Measurements from ENCODE around the gene GOPC. TPM values are rescaled to one million over a fixed set of nuclear protein-coding genes. Genes with fewer than 3 reads are reported as not detected.
"Not testable (repeated sequence)": the region's sequence is repeated elsewhere in the genome, so short reads cannot be mapped to it uniquely, and the experiment has no call there.

Gene GOPC
- 10 to 100 TPM; 16.6 to 23.9 (median 18.4) TPM for total RNA-seq

- Histone ChIP-seq H3K4me1 (peaks cover 0 to 28% (median 7%) of the 10 kb centered on the region in 4 donors), H3K36me3 (peaks cover 0 to 12% (median 0%) of the 10 kb centered on the region in 3 donors), H3K27ac (peak within 1 kb of the TSS; percentile 83 to 92 (median 89)), H3K4me3 (peak within 1 kb of the TSS; percentile 82 to 95 (median 88)), H3K27me3 (no peaks in the 10 kb centered on the region), H3K9me3 (no peaks in the 10 kb centered on the region)
- TF ChIP-seq CTCF (IDR thresholded peaks at IDR 0.05) = peak in 1 of 6 experiments; percentile 5
- TF ChIP-seq POLR2A (IDR thresholded peaks at IDR 0.05) = peak; percentile 84 to 89
- DNase-seq = peak; percentile 93 to 98 (median 96)
Measured at GRCh38 chr6:117602151-117602898, at the start of gene GOPC. Gene GOPC (minus strand): TSS chr6:117602511. CDS start chr6:117602288, 223 bp downstream.

- H3K9me3 ChIP-seq, H3K4me1 ChIP-seq, H3K4me3 ChIP-seq, H3K27me3 ChIP-seq, H3K27ac ChIP-seq, H3K36me3 ChIP-seq, DNase-seq: not testable (repeated sequence)
Measured at GRCh38 chr6:117651984-117652383, 49.7 kb upstream of the GOPC start.

GRCh38 chr6:117642976-117643375 is 40.7 kb upstream of the GOPC start:
- TF ChIP-seq POLR2A (IDR thresholded peaks at IDR 0.05) (no peak), CTCF (IDR thresholded peaks at IDR 0.05) (no peak)
- H3K27ac ChIP-seq = no peak overlapping the region
- H3K27me3 ChIP-seq = no peaks in the 10 kb centered on the region
- H3K36me3 ChIP-seq = no peaks in the 10 kb centered on the region
- no peaks in the 10 kb centered on the region for H3K9me3 ChIP-seq
- no peak for DNase-seq
- H3K4me3 ChIP-seq = no peak overlapping the region
- H3K4me1 ChIP-seq = no peaks in the 10 kb centered on the region

- Histone ChIP-seq H3K27ac (no peak overlapping the region), H3K4me1 (no peaks in the 10 kb centered on the region), H3K27me3 (no peaks in the 10 kb centered on the region), H3K36me3 (no peaks in the 10 kb centered on the region), H3K9me3 (no peaks in the 10 kb centered on the region), H3K4me3 (no peak overlapping the region)
- DNase-seq = no peak
- TF ChIP-seq POLR2A (IDR thresholded peaks at IDR 0.05) (no peak), CTCF (IDR thresholded peaks at IDR 0.05) (no peak)
Measured at GRCh38 chr6:117637770-117638169, 35.5 kb upstream of the GOPC start.

GRCh38 chr6:117629119-117629660 is 26.9 kb upstream of the GOPC start:
- peaks cover 0 to 6% (median 0%) of the 10 kb centered on the region in 4 donors for H3K9me3 ChIP-seq
- H3K36me3 ChIP-seq = no peaks in the 10 kb centered on the region
- no peak overlapping the region for H3K4me3 ChIP-seq
- no peak overlapping the region for H3K27ac ChIP-seq
- no peak for TF ChIP-seq POLR2A (IDR thresholded peaks at IDR 0.05)
- TF ChIP-seq CTCF (IDR thresholded peaks at IDR 0.05) = no peak
- H3K4me1 ChIP-seq = no peaks in the 10 kb centered on the region
- no peaks in the 10 kb centered on the region for H3K27me3 ChIP-seq
- no peak for DNase-seq

GRCh38 chr6:117627533-117627932 is 25.2 kb upstream of the GOPC start:
- DNase-seq = no peak
- no peak overlapping the region for H3K4me3 ChIP-seq
- H3K9me3 ChIP-seq = peaks cover 0 to 6% (median 0%) of the 10 kb centered on the region in 4 donors
- no peak overlapping the region for H3K27ac ChIP-seq
- H3K36me3 ChIP-seq = no peaks in the 10 kb centered on the region
- no peaks in the 10 kb centered on the region for H3K27me3 ChIP-seq
- TF ChIP-seq POLR2A (IDR thresholded peaks at IDR 0.05) (no peak), CTCF (IDR thresholded peaks at IDR 0.05) (no peak)
- H3K4me1 ChIP-seq = no peaks in the 10 kb centered on the region
